ENCODE data around the gene BROX. TPM values are rescaled to one million over a fixed set of nuclear protein-coding genes. Genes with fewer than 3 reads are reported as not detected.

BROX gene
- total RNA-seq, 1 donor from 2014 or later, result 37.7 TPM

DNA sequence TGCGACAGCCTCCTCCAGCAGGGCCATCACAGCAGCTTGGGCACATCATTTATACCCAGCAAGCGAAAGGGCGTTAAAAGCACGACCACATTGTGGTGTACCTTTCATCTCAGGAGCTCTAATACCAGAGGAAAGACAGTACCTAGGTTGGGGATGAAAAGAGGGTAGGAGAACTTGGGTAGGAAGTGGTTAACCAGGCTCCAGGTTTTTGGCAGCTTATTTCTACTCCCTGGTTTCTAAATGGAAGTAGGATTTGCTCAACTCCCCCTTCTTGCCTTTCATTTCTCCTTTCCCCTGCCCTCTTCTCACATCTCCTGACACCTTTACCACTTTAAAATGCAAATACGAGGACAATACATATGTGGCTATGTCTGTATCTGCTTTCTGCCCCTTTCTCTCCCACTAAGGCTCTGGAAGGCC is 54.8 kb downstream of the BROX start:
- DNase-seq (ENCODE audit: low spot score), result no peak
- Mint-ChIP-seq H3K27ac (peak overlapping the region; percentile 7), H3K27me3 (ENCODE audit: low read depth) (peaks cover 3% of the 10 kb centered on the region), H3K4me3 (ENCODE audit: low read depth) (no peak overlapping the region), H3K36me3 (ENCODE audit: low read depth) (no peaks in the 10 kb centered on the region), H3K4me1 (ENCODE audit: low read depth) (peaks cover 2% of the 10 kb centered on the region), H3K9me3 (peaks cover 27% of the 10 kb centered on the region)
- intact Hi-C loops (cut with micrococcal nuclease), result no loop called here

DNA sequence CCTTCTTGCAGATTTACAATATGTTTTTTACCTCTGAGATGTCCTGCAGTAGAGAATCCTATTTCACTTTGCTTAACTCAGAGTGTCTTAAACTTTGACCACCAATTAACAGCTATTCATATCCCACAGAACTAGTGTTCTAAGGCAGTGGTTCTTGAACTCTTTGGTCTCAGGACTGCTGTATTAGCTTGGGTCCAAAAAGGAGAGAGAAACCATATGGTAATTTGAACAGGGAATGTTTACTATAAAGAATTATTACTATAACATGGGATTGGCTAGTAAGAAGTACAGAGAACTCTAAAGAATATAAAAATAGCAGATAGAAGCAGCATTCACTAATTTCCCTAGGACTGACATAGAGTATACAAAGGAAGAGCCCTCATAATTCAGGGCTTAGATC is 56.2 kb downstream of the BROX start:
- Mint-ChIP-seq H3K27me3 (ENCODE audit: low read depth) (peaks cover 3% of the 10 kb centered on the region), H3K4me3 (ENCODE audit: low read depth) (no peak overlapping the region), H3K9me3 (peaks cover 26% of the 10 kb centered on the region), H3K4me1 (ENCODE audit: low read depth) (peaks cover 6% of the 10 kb centered on the region), H3K36me3 (ENCODE audit: low read depth) (no peaks in the 10 kb centered on the region), H3K27ac (no peak overlapping the region)
- DNase-seq (ENCODE audit: low spot score), result no peak
- intact Hi-C loops (cut with micrococcal nuclease), result no loop called here

DNA sequence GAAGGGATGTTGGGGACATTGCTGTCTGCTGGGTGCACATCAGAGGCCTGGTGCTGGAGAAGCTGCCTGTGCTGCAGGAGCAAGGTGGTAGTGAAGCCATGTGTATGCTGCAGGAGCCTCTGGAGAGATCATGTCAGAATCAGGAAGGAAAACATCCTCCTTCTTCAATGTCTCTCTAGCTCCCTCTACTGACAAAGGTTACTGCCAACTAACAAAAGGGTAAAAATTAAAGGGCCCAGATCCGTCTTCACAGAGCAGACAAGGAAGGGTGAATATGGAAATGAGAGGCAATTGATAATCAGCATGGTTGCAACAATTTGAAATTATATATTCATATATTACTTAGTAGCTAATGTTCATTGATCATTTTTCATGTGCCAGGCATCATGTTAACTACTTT is 56.8 kb downstream of the BROX start:
- H3K4me3 Mint-ChIP-seq (ENCODE audit: low read depth), result no peak overlapping the region
- intact Hi-C loops (cut with micrococcal nuclease), result no loop called here
- no peak for DNase-seq (ENCODE audit: low spot score)
- no peak overlapping the region for H3K27ac Mint-ChIP-seq
- no peaks in the 10 kb centered on the region for H3K36me3 Mint-ChIP-seq (ENCODE audit: low read depth)
- peaks cover 6% of the 10 kb centered on the region for H3K4me1 Mint-ChIP-seq (ENCODE audit: low read depth)
- peaks cover 26% of the 10 kb centered on the region for H3K9me3 Mint-ChIP-seq
- H3K27me3 Mint-ChIP-seq (ENCODE audit: low read depth), result peaks cover 1% of the 10 kb centered on the region

DNA sequence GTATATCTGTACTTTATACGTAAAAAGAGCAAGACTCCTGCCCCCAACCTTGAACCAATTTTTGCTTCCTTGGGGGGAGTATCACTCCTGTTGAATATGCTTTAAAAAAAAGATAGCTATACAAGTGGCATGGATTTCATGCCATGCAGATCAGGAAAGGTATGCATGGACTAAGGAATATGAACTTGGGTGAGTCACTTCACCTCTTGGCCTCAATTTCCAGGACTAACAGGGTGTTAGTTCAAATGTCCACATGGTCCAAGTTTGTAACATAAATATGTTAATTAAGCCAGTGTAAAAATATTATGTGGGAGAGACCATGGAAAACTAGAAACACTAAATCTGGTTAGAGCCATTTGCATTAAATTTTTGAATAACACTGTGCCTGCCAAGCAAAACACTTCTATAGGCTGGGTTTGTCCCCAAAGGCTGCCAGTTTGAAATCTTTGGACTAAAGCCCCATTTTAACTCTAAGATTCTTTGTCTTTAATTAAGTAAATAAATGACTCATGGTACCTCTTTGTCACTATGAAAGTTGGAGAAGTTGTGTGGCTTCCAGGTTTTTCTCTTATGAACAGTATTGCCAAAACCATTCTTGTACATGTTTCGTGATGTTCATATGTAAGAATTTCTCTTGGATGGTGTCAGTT is 57.7 kb downstream of the BROX start:
- Mint-ChIP-seq H3K9me3 (peaks cover 26% of the 10 kb centered on the region), H3K4me1 (ENCODE audit: low read depth) (peaks cover 6% of the 10 kb centered on the region), H3K27ac (no peak overlapping the region), H3K36me3 (ENCODE audit: low read depth) (no peaks in the 10 kb centered on the region), H3K4me3 (ENCODE audit: low read depth) (no peak overlapping the region), H3K27me3 (ENCODE audit: low read depth) (no peaks in the 10 kb centered on the region)
- intact Hi-C loops (cut with micrococcal nuclease), result no loop called here
- no peak for DNase-seq (ENCODE audit: low spot score)

DNA sequence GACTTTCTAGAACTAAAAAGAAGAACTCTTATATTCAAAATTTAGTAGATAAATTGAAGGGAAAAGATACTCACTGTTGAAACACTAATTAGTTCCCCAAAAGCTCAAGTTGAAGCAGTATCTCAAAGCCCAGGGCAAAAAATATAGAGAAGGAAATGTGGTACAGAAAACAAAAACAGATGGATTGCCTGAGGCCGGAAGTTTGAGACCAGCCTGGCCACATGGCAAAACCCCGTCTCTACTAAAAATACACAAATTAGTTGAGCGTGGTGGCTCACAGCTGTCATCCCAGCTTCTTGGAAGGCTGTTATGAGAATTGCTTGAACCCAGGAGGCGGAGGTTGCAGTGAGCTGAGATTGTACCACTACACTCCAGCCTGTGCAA is 60.6 kb downstream of the BROX start:
- no peak for DNase-seq (ENCODE audit: low spot score)
- H3K27me3 Mint-ChIP-seq (ENCODE audit: low read depth), result no peaks in the 10 kb centered on the region
- intact Hi-C loops (cut with micrococcal nuclease), result no loop called here
- H3K4me3 Mint-ChIP-seq (ENCODE audit: low read depth), result no peak overlapping the region
- H3K27ac Mint-ChIP-seq, result no peak overlapping the region
- H3K4me1 Mint-ChIP-seq (ENCODE audit: low read depth), result peaks cover 5% of the 10 kb centered on the region
- peaks cover 24% of the 10 kb centered on the region for H3K9me3 Mint-ChIP-seq
- no peaks in the 10 kb centered on the region for H3K36me3 Mint-ChIP-seq (ENCODE audit: low read depth)

DNA sequence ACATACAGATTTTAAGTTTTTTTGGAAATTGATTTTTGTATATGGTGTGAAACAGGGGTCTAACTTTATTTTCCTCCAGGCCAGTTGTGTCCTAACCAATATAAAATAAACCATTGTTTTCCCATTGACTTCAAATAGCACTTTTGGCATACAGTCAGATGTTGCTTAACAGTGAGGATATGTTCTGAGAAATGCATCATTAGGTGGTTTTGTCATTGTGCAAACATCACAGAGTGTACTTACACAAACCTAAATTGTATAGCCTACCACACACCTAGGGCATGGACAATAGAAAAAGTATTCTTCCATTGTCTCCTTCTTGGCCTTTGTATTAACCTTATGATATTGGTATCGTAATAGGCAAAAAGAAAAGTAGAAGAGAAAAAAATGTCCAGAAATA is 65.1 kb downstream of the BROX start:
- H3K4me3 Mint-ChIP-seq (ENCODE audit: low read depth), result no peak overlapping the region
- H3K36me3 Mint-ChIP-seq (ENCODE audit: low read depth), result no peaks in the 10 kb centered on the region
- no peak for DNase-seq (ENCODE audit: low spot score)
- H3K27me3 Mint-ChIP-seq (ENCODE audit: low read depth), result peaks cover 9% of the 10 kb centered on the region
- H3K9me3 Mint-ChIP-seq, result no peaks in the 10 kb centered on the region
- H3K27ac Mint-ChIP-seq, result no peak overlapping the region
- H3K4me1 Mint-ChIP-seq (ENCODE audit: low read depth), result peaks cover 5% of the 10 kb centered on the region
- intact Hi-C loops (cut with micrococcal nuclease), result no loop called here

DNA sequence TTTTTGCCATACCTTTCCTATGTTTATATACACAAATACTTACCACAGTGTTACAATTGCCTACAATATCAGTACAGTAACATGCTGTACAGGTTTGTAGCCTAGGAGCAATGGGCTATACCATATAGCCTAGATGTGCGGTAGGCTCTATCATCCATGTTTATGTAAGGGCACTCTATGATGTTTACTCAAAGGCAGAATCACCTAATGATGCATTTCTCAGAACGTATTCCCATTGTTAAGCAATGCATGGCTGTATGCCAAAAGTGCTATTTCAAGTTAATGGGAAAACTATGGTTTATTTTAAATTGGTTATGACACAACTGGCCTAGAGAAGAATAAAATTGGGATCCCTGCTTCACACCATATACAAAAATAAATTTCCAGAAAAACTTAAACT is 65.6 kb downstream of the BROX start:
- H3K36me3 Mint-ChIP-seq (ENCODE audit: low read depth), result no peaks in the 10 kb centered on the region
- peaks cover 9% of the 10 kb centered on the region for H3K27me3 Mint-ChIP-seq (ENCODE audit: low read depth)
- H3K27ac Mint-ChIP-seq, result no peak overlapping the region
- no peaks in the 10 kb centered on the region for H3K9me3 Mint-ChIP-seq
- intact Hi-C loops (cut with micrococcal nuclease), result no loop called here
- DNase-seq (ENCODE audit: low spot score), result no peak
- no peaks in the 10 kb centered on the region for H3K4me1 Mint-ChIP-seq (ENCODE audit: low read depth)
- no peak overlapping the region for H3K4me3 Mint-ChIP-seq (ENCODE audit: low read depth)

DNA sequence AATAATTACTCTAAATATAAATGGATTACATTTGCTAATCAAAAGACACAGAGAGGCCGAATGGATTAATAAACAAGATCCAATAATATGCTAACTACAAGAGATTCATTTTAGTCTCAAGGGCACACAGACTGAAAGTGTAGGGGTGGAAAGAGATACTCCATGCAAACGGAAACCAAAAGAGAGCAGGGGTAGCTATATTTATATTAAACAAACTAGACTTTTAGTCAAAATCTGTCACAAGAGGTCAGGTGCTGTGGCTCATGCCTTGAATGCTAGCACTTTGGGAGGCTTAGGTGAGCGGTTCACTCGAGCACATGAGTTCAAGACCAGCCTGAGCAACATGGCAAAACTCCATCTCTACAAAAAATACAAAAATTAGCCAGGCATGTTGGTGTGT is 68.9 kb downstream of the BROX start:
- no peak for DNase-seq (ENCODE audit: low spot score)
- H3K4me3 Mint-ChIP-seq (ENCODE audit: low read depth), result no peak overlapping the region
- H3K9me3 Mint-ChIP-seq, result no peaks in the 10 kb centered on the region
- intact Hi-C loops (cut with micrococcal nuclease), result no loop called here
- peaks cover 23% of the 10 kb centered on the region for H3K27me3 Mint-ChIP-seq (ENCODE audit: low read depth)
- no peaks in the 10 kb centered on the region for H3K36me3 Mint-ChIP-seq (ENCODE audit: low read depth)
- H3K27ac Mint-ChIP-seq, result no peak overlapping the region
- H3K4me1 Mint-ChIP-seq (ENCODE audit: low read depth), result peaks cover 2% of the 10 kb centered on the region

DNA sequence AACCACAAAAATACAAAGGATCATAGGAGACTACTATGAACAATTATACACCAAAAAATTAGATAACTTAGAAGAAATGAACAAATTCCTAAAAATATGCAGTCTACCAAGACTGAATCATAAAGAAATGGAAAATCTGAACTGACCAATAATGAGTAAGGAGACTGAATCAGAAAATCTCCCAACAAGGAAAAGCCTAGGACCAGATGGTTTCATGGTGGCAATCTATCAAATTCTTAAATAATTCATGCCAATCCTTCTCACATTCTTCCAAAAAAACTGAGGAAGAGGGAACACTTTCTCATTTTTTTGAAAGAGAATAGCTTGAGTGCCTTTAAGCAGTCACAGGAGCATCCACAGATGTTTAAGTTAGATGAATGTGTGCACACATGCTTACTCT is 70.7 kb downstream of the BROX start:
- DNase-seq (ENCODE audit: low spot score), result no peak
- Mint-ChIP-seq H3K36me3 (ENCODE audit: low read depth) (no peaks in the 10 kb centered on the region), H3K4me3 (ENCODE audit: low read depth) (no peak overlapping the region), H3K27me3 (ENCODE audit: low read depth) (peaks cover 23% of the 10 kb centered on the region), H3K27ac (no peak overlapping the region), H3K4me1 (ENCODE audit: low read depth) (peaks cover 2% of the 10 kb centered on the region), H3K9me3 (no peaks in the 10 kb centered on the region)
- intact Hi-C loops (cut with micrococcal nuclease), result no loop called here

DNA sequence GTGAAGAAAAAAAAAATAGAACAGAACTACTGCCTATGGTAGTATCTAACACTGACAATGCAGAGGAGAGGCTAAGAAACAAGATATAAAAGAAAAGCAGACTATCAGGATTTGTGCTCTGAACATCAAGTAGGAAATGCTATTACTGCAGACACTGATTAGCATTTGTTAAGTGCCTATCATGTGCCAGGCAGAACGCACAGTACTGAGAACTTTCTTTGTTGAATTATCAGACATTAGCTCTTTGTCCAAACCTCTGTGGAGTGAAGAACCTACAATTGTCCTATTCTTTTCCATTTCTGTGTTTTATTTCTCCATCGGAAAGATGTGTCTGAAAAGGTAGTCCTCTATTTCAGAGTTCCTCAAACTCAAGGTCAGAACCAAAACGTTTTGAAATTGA is 72.0 kb downstream of the BROX start:
- Mint-ChIP-seq H3K36me3 (ENCODE audit: low read depth) (no peaks in the 10 kb centered on the region), H3K4me3 (ENCODE audit: low read depth) (no peak overlapping the region), H3K9me3 (peaks cover 8% of the 10 kb centered on the region), H3K27ac (no peak overlapping the region), H3K27me3 (ENCODE audit: low read depth) (peaks cover 23% of the 10 kb centered on the region), H3K4me1 (ENCODE audit: low read depth) (peaks cover 4% of the 10 kb centered on the region)
- DNase-seq (ENCODE audit: low spot score), result no peak
- intact Hi-C loops (cut with micrococcal nuclease), result no loop called here

Other genes with a start within 250 kb of the BROX start
- gene HHIPL2, start 164.5 kb upstream of the BROX start, total RNA-seq, result 0.16 and 0.21 TPM in 2 replicates
- gene TAF1A, start 122.6 kb upstream of the BROX start, total RNA-seq, result 17.6 and 17.9 TPM in 2 replicates
- gene MIA3, start 94.5 kb upstream of the BROX start, total RNA-seq, result 40.6 and 44.4 TPM in 2 replicates
- 41.9 and 45.7 TPM in 2 replicates for gene AIDA, start 73 bp upstream of the BROX start, total RNA-seq
- not detected in 2 replicates for gene FAM177B, start 24.6 kb downstream of the BROX start, total RNA-seq
- gene DISP1, start 102.5 kb downstream of the BROX start, total RNA-seq, result 1.7 and 2.0 TPM in 2 replicates